Right lobe of liver (tissue), 6 donors: ENCODE results near the gene KAT2A. TPM values are rescaled to one million over a fixed set of nuclear protein-coding genes. Genes with fewer than 3 reads are reported as not detected.

Source experiments
- ATAC-seq, 4 donors: fragments of 200-7000 bp; cut with Tn5 transposase; one replicate each; pipeline ENCODE4 v1.9.1; 2020; ENCODE audit warnings: mild to moderate bottlenecking in 4 of 4, moderate library complexity in 4 of 4
- DNase-seq, 3 donors: peaks; one replicate each; pipeline ENCODE4 v3.0.0-alpha.2; 2020
- H3K27ac ChIP-seq, 3 donors: fragments of 200-600 bp; one replicate each; pipeline ENCODE4 v1.8.0; 2022
- H3K27me3 ChIP-seq, 2 donors: fragments of 200-600 bp; one replicate each; pipeline ENCODE4 v1.8.0; 2022
- H3K36me3 ChIP-seq, 4 donors: fragments of 200-600 bp; sonication (generic) in 1 of 4; one replicate each; pipeline versions ENCODE4 v1.5.1 to v1.8.0; 2017 to 2022; ENCODE audit warnings: control low read depth in 1 of 4
- H3K4me1 ChIP-seq, 4 donors: fragments of 200-600 bp; sonication (generic) in 1 of 4; one replicate each; pipeline versions ENCODE4 v1.5.1 to v1.8.0; 2017 to 2022; ENCODE audit warnings: control low read depth in 1 of 4
- H3K4me3 ChIP-seq, 3 donors: fragments of 200-600 bp; one replicate each; pipeline ENCODE4 v1.8.0; 2022
- H3K9me3 ChIP-seq, 4 donors: fragments of 200-600 bp; sonication (generic) in 1 of 4; one replicate each; pipeline versions ENCODE4 v1.5.1 to v1.8.0; 2017 to 2022; ENCODE audit warnings: control low read depth in 1 of 4
- CTCF ChIP-seq, 4 donors: fragments of 200-600 bp in 3 of 4; fragments of 450-650 bp in 1 of 4; IDR thresholded peaks; one replicate each; pipeline versions ENCODE4 v1.5.1 to v1.8.0; 2016 to 2022; ENCODE audit warnings: antibody characterized with exemption in 4 of 4, mild to moderate bottlenecking in 2 of 4
- POLR2A ChIP-seq: fragments of 450-650 bp; IDR thresholded peaks from one replicate; pipeline ENCODE4 v1.6.1; 2017; ENCODE audit warnings: antibody characterized with exemption, mild to moderate bottlenecking
- WGBS: methylation state at CpG from one replicate; pipeline ENCODE4 v1.1.6; 2018; ENCODE audit warnings: low coverage, low lambda C conversion rate; ENCODE audit not compliant: insufficient coverage; ENCODE audit errors: missing lambda C conversion rate; 5-methylcytosine and 5-hydroxymethylcytosine counted together
- intact Hi-C, 2 donors: fragments of 100-400 bp; cut with DNase I; formaldehyde crosslinking; loops; one replicate each; pipeline versions ENCODE4 v1.11.2 to v1.14.1; 2022
- total RNA-seq, 6 experiments: library from RNA; depleted of rRNA in 2 of 6; stranded (reverse); fragments of >200 nt in 2 of 6; fragmentation: NEBNext Ultra II Directional in 3 of 6; extraction: Animal tissue kit (Norgen Biotek cat#: 25700) in 3 of 6; gene quantifications; one replicate each; pipeline versions ENCODE4 v1.1.0 to v1.2.4, GENCODE V29; 2016 to 2023
- donor health status: DM: no; HTN: yes; CAD: no.
- donor health status: DM: no; HTN: no; CAD: no.
- donor health status: DM: no; HTN: no; CAD: no.
- donor health status: DM: no; HTN: yes; CAD: no.
- donor health status: DM: no; HTN: yes; CAD: no.

KAT2A gene
- total RNA-seq, 6 experiments from 2014 or later: 14.3 to 36.4 (median 21.3) TPM

- intact Hi-C loops: no loop called here
- Histone ChIP-seq H3K36me3 (no peaks in the 10 kb centered on the region), H3K4me3 (no peak overlapping the region), H3K27ac (no peak overlapping the region), H3K9me3 (no peaks in the 10 kb centered on the region), H3K4me1 (peaks cover 0 to 34% (median 0%) of the 10 kb centered on the region in 4 donors), H3K27me3 (no peaks in the 10 kb centered on the region)
- DNase-seq (no peak), ATAC-seq (no peak)
- TF ChIP-seq POLR2A (no peak), CTCF (IDR thresholded peaks at IDR 0.05) (no peak)
- WGBS: 27% methylated on average over 2 of the region's 6 CpGs
These were observed 28.2 kb downstream of the KAT2A start for GRCh38 chr17:42092939-42093338.

DNA sequence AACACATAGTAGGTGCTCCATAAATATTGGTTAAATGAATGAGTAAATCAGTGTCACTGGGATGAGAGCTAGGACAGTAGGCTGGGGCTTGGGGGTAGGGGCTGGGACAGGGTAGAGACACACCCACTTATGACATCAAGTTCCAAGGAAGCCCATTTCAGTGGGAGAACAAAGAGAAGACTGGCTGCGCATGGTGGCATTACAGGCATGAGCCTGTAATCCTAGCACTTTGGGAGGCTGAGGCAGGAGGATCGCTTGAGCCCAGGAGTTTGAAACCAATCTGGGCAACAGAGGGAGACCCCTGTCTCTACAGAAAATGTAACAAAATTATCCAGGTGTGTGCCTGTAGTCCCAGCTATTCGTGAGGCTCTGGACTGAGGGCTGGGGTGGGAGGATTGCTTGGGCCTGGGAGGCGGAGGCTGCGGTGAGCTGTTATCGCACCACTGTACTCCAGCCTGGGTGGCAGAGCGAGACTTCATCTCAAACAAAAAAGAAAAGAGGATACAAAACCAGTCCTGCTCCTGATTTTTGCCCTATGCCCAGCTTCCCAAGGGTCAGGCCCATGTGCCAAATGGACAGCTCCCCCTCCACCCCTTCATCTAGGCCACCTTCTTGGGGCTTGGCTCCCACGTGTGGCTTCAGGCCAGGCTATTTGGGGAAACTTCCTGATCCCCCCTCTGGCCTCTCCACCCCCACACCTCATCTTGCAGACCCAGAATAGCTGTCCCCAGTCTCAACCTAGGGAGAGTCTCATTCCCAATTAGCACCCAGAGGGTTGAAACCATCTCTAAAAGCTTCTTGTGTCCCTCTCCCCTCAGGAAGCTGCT lies 30.0 kb downstream of the KAT2A start:
- Histone ChIP-seq H3K27me3 (no peaks in the 10 kb centered on the region), H3K4me1 (peaks cover 0 to 39% (median 0%) of the 10 kb centered on the region in 4 donors), H3K4me3 (no peak overlapping the region), H3K27ac (no peak overlapping the region), H3K36me3 (no peaks in the 10 kb centered on the region), H3K9me3 (no peaks in the 10 kb centered on the region)
- 69% methylated on average over 7 of the region's 8 CpGs for WGBS
- intact Hi-C loops: no loop called here
- DNase-seq (no peak), ATAC-seq (peak in 1 of 4 donors; percentile 18)
- TF ChIP-seq POLR2A: no peak
- no peak for TF ChIP-seq CTCF (IDR thresholded peaks at IDR 0.05)

DNA sequence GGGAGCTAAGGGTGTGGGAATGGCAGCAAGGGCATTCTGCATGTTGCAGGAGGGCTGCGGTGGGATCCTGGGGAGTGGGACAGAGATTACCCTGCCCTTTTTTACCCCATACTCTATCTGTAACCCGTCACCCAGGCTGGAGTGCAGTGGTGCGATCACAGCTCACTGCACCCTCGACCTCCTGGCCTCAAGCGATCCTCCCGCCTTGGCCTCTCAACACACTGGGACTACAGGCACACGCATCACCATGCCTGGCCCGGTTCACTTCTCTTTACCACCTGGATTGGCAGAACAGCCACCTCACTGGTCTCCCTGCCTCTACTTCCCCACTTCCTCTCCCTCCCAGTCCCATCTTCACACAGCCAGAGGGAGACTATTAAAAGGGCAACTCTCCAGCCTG lies 32.4 kb downstream of the KAT2A start:
- H3K27ac ChIP-seq: no peak overlapping the region
- no peaks in the 10 kb centered on the region for H3K27me3 ChIP-seq
- TF ChIP-seq POLR2A (no peak), CTCF (IDR thresholded peaks at IDR 0.05) (no peak)
- WGBS: 93% methylated on average over 7 of the region's 8 CpGs
- no peak for ATAC-seq
- intact Hi-C loops: no loop called here
- no peaks in the 10 kb centered on the region for H3K36me3 ChIP-seq
- no peak overlapping the region for H3K4me3 ChIP-seq
- peaks cover 0 to 35% (median 0%) of the 10 kb centered on the region in 4 donors for H3K4me1 ChIP-seq
- no peaks in the 10 kb centered on the region for H3K9me3 ChIP-seq
- no peak for DNase-seq

GRCh38 chr17:42087736-42088705 lies 33.1 kb downstream of the KAT2A start:
- intact Hi-C loops: no loop called here
- H3K9me3 ChIP-seq: no peaks in the 10 kb centered on the region
- H3K4me1 ChIP-seq: peaks cover 0 to 35% (median 0%) of the 10 kb centered on the region in 4 donors
- no peaks in the 10 kb centered on the region for H3K27me3 ChIP-seq
- H3K4me3 ChIP-seq: no peak overlapping the region
- DNase-seq: no peak
- no peaks in the 10 kb centered on the region for H3K36me3 ChIP-seq
- WGBS: 40% methylated on average over 6 of the region's 20 CpGs
- peak; percentile 33 to 57 (median 50) for ATAC-seq
- H3K27ac ChIP-seq: peak overlapping the region in 1 of 3 donors; percentile 26
- TF ChIP-seq POLR2A: no peak
- no peak for TF ChIP-seq CTCF (IDR thresholded peaks at IDR 0.05)
